22Rv1 (cell line): ENCODE measurements around the gene STX10.
A peak's percentile ranks its signal among the peaks of the same experiment; 100 is the strongest.

ENCODE experiments used
- H3K27ac ChIP-seq: fragments of 450-650 bp; 2 replicates; pipeline ENCODE4 v1.5.1; 2017
- ZFX ChIP-seq: fragments of 450-650 bp; IDR thresholded peaks from 2 replicates; pipeline ENCODE4 v1.6.1; 2017; ENCODE audit warnings: antibody characterized with exemption, borderline replicate concordance
- TF ChIP-seq, protein P1 (sequence below): fragments of 450-650 bp; IDR thresholded peaks from 2 replicates; pipeline ENCODE4 v1.5.1; 2017; ENCODE audit warnings: mild to moderate bottlenecking

The STX10 gene

DNA sequence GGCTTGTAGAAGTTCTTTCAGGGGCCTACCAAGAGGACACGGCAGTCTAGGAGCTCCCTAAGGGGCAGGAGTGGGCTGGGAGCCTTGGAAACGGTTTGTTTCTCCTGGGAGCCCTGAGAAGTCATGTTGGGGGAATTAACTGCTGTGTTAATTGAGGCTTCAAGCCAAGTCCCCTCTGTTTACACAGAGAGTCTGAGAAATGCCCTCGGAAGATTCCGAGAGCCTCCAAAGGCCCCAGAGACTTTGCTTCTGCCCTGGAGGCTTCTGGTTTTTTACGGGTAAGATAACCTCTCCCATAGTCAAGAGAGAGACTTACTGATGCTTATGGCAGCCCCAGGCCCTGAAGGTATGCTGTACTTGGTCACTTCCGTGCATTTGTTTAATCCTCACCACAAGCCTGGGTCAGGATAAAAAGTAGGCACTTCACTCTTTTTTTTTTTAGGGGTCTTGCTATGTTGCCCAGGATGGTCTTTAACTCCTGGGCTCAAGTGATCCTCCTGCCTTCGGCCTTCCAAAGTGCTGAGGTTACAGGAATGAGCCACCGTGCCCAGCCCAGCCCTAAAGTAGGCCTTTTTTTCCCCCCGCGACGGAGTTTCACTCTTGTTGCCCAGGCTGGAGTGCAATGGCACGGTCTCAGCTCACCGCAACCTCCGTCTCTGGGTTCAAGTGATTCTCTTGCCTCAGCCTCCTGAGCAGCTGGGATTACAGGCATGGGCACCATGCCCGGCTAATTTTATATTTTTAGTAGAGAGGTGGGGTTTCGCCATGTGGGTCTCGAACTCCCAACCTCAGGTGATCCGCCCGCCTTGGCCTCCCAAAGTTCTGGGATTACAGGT is 15.2 kb upstream of the STX10 start:
- peak overlapping the region; percentile 99 for H3K27ac ChIP-seq
- TF ChIP-seq, protein P1, sequence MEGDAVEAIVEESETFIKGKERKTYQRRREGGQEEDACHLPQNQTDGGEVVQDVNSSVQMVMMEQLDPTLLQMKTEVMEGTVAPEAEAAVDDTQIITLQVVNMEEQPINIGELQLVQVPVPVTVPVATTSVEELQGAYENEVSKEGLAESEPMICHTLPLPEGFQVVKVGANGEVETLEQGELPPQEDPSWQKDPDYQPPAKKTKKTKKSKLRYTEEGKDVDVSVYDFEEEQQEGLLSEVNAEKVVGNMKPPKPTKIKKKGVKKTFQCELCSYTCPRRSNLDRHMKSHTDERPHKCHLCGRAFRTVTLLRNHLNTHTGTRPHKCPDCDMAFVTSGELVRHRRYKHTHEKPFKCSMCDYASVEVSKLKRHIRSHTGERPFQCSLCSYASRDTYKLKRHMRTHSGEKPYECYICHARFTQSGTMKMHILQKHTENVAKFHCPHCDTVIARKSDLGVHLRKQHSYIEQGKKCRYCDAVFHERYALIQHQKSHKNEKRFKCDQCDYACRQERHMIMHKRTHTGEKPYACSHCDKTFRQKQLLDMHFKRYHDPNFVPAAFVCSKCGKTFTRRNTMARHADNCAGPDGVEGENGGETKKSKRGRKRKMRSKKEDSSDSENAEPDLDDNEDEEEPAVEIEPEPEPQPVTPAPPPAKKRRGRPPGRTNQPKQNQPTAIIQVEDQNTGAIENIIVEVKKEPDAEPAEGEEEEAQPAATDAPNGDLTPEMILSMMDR: no peak
- TF ChIP-seq ZFX: no peak

DNA sequence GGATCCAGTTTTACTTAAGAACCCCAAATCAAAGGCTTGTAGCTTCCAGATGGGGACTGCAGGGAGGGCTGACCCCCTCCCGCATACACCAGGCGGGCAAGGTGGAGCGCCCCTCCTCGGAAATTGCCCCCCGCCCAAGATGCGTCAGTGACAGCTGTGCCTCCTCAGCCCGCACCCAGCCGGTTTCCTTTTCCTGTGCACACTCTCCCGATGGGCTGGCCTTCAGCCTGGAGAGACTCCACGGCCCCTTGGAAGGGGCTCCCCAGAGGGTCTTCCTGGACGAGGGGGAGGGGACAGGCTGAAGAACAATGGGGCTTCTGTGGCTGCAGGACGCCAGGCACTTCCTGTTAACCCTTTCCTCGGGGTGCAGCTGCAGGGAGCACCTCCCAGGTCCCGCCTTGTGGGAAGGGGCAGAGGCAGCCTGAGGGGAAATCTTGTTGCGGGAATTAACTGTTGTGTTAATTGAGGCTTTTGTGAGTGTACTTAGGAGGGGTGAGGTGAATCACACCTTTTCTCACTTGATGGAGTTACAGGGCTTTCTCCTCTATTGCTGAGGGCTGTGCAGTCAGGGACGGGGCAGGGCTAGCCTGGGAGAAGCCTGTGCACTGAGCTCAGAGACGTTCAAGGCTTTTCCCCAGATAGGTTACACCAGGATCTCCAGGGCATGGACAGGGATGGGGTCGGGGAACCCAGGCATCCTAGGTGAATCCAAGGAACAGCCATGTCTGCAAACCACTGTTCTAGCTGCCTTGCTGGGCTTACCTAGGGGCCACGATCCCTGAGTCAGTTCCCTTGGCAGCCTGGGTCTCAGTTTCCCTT is 14.4 kb upstream of the STX10 start:
- peak overlapping the region; percentile 99 for H3K27ac ChIP-seq

DNA sequence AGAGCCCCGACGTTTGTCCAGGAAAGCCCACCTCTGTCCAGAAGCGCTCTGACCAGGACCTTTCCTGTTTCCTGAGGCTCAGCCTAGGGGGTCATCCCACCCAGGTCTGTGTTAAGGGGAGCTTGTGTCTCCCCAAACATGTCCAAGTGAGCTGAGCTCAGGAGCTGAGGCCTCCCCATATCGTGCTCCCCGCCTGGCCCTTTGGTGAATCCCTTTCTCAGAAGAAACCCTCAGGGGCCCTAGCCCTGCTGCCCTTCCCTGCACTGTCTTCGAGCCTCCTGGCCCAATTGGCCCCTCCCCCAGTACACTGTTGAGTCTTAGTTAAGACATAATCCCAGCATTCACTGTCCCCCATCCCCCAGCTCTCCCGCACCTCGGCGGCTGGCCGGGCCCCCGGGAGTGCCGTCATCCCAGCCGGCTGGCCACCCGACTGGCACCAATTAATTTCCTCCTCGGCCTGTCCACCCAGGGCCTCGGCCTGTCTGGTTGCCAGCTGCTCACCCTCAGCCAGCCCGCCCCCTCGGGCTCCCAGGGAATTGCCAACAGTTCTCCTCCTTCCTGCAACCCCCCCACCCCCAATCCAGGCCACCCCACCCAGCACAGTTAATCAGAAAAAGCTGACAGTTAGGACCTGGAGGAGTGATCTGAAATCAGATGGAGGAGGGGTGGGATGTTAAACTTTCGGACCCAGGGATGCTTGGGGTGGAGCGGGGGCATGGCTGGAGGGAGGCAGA is 13.6 kb upstream of the STX10 start:
- H3K27ac ChIP-seq: peak overlapping the region; percentile 99
- TF ChIP-seq, protein P1: no peak
- no peak for TF ChIP-seq ZFX

More for the DNA sequence above, 14.4 kb upstream of the STX10 start:
- TF ChIP-seq ZFX: no peak
- TF ChIP-seq, protein P1: no peak

DNA sequence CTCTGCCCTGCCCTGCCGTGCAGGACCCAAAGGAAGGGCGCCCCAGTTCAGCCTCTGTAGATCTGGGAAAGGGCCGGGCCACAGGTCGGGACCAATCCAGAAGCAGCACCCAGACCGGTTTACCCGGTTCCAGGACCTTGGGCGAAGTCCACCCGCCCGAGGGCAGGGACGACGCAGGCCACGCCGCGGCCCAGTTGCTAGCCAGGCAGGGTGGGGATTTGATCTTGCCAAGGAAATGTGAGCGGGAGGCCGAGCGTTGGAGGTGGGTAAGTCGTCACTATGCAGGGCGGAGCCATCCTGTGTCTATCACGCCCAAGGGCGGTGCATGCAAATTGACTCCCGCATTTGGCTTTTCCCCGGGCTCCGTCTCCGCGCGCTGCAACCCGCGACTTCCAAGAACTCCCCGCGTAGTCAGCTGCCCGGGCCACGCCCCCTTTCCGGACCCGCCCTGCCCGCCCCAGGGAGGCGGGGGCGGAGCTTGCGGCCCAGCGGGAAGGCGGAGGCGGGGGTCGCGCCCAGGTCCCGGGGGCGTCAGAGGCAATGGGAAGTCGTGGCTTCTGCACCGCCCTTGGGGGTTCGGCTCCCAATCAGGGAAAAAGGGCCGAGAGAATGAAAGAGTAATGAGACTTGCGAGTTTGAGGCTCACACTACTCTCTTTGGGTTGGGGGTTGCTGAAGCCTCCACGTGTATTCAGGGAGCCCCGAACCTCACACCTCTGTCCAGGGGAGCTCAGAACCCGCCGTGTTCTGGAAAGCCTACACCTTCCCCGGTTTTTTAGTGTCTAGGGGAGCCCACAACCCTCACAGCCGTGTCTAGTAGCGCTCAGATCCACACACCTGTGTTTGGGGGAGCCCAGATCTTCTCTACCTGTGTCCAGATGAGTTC is 12.8 kb upstream of the STX10 start:
- no peak for TF ChIP-seq ZFX
- TF ChIP-seq, protein P1: no peak
- H3K27ac ChIP-seq: peak overlapping the region; percentile 99

DNA sequence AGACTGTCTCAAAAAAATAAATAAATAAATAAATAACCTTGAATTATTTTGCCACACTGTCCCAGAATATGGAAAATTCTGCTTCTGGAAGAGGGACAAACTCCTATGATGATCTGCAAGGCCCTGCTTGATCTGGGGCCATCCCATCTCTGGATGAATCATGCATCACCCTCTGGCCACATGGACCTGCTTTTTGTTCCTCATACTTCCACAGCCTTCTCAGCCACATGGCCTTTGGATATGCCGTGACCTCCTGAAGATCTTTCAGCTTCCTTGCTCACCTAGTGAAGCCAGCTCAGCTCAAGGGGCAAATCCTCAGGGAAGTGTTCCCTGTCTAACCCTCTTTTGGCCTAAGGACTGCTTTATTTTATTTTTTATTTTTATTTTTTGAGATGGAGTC is 10.4 kb upstream of the STX10 start:
- TF ChIP-seq, protein P1: no peak
- TF ChIP-seq ZFX: no peak

DNA sequence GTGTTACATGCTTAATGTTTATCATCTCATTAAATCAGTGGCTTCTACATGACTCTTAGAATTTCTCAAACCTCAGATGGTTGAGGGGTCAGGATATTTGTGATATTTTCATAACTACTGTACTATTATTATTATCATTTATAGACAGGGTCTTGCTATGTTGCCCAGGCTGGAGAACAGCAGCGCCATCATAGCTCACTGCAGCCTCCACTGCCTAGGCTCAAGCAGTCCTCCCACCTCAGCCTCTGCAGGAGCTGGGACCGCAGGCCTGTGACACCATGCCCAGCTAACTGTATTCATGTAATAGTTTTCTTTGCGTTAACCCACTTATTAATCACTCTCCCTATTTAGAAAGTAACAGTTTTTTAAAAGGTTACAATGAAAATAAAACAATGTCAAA is 9.5 kb upstream of the STX10 start:
- peak overlapping the region; percentile 99; the same call in 1 of the 2 replicates for H3K27ac ChIP-seq
- TF ChIP-seq, protein P1: no peak
- no peak for TF ChIP-seq ZFX

More for the DNA sequence above, 10.4 kb upstream of the STX10 start:
- H3K27ac ChIP-seq: peak overlapping the region; percentile 99
